ENCODE results near the gene PEPD.

The PEPD gene

DNA sequence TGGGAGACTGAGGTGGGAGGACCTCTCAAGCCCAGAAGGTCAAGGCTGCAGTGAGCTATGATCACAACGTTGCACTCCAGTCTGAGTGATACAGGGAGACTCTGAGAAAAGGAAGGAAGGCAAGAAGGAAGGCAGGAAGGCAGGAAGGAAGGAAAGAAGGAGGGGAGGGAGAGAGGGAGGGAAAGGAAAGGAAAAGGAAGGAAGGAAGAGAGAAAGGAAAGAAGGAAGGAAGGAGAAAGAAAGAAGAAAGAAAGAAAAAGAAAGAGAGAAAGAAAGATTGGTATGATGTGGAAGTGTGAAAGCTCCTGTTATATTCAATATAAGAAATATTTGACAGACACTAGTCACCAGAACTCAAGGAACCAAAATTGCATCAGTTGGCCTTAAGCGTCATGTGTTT is 180.6 kb downstream of the PEPD start:
- Histone ChIP-seq H3K9me3 (ENCODE audit: insufficient read depth, low read depth, low read length) (no peaks in the 10 kb centered on the region), H4K20me1 (ENCODE audit: insufficient read depth, low read length, poor library complexity, severe bottlenecking) (no peaks in the 10 kb centered on the region), H2AFZ (ENCODE audit: low read length) (no peak overlapping the region), H3K9me2 (replicated peaks; ENCODE audit: low read depth, low read length) (no peaks in the 10 kb centered on the region), H3K4me1 (ENCODE audit: insufficient read depth, low read length, poor library complexity, severe bottlenecking) (no peaks in the 10 kb centered on the region), H3K9ac (ENCODE audit: low read depth, low read length, poor library complexity, severe bottlenecking) (no peak overlapping the region), H3F3A (ENCODE audit: low read depth) (no peaks in the 10 kb centered on the region), H3K4me3 (ENCODE audit: low read length, poor library complexity, severe bottlenecking) (no peak overlapping the region), H3K4me2 (ENCODE audit: low read depth, low read length, poor library complexity, severe bottlenecking) (no peak overlapping the region), H3K79me2 (ENCODE audit: insufficient read depth, low read length) (no peaks in the 10 kb centered on the region), H3K27me3 (ENCODE audit: insufficient read depth, low read length, poor library complexity, severe bottlenecking) (no peaks in the 10 kb centered on the region), H3K36me3 (ENCODE audit: insufficient read depth, low read length) (no peaks in the 10 kb centered on the region)
- TF ChIP-seq EZH2phosphoT487 (IDR thresholded peaks at IDR 0.05; ENCODE audit: borderline replicate concordance) = no peak
- TF ChIP-seq, protein P1, sequence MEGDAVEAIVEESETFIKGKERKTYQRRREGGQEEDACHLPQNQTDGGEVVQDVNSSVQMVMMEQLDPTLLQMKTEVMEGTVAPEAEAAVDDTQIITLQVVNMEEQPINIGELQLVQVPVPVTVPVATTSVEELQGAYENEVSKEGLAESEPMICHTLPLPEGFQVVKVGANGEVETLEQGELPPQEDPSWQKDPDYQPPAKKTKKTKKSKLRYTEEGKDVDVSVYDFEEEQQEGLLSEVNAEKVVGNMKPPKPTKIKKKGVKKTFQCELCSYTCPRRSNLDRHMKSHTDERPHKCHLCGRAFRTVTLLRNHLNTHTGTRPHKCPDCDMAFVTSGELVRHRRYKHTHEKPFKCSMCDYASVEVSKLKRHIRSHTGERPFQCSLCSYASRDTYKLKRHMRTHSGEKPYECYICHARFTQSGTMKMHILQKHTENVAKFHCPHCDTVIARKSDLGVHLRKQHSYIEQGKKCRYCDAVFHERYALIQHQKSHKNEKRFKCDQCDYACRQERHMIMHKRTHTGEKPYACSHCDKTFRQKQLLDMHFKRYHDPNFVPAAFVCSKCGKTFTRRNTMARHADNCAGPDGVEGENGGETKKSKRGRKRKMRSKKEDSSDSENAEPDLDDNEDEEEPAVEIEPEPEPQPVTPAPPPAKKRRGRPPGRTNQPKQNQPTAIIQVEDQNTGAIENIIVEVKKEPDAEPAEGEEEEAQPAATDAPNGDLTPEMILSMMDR (conservative IDR thresholded peaks at IDR 0.05; ENCODE audit: low read length) = no peak

DNA sequence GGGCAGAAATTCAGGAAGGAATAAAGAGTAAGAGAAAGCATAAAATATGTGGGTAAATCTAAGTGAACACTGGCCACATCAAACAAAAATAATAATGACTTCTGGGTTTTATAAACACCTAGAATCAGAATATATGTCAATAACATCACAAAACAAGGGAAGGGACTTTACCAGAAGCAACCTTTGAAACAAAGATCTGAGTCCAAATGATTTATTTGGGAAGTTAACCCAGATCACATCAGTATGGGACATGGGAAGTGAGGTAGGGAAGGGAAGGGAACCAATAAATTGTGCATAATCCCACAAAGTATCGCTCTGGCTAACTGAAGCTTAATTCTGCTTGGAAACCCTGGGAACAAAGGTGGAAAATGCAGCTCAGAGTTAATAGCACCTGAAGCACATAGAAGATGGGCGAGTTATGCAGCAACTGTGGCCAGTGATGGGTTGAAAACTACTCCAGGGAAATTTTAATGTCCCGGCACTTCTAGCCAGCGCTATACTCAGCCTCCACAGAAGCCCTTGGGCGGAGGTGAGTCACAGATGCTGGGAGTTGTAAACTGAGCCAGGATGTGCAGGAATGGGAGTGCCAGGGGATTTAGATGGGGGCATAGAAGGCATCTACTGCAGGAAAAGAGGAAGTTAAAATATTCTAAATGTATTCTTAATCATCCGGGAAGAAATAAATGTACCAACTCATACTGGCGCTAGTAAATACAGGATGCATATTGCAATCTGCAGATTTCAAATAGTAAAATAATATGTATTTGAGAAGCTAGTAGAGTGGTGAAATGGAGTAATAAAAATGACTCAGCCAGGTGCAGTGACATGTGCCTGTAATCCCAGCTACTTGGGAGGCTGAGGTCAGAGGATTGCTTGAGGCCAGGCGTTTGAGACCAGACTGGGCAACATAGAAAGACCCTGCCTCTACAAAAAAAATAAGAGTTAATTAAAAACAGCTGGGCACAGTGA is 182.3 kb downstream of the PEPD start:
- no peak for TF ChIP-seq EZH2phosphoT487 (IDR thresholded peaks at IDR 0.05; ENCODE audit: borderline replicate concordance)
- TF ChIP-seq, protein P1 (conservative IDR thresholded peaks at IDR 0.05; ENCODE audit: low read length) = no peak
- Histone ChIP-seq H3F3A (ENCODE audit: low read depth) (no peaks in the 10 kb centered on the region), H2AFZ (ENCODE audit: low read length) (no peak overlapping the region), H3K4me3 (ENCODE audit: low read length, poor library complexity, severe bottlenecking) (no peak overlapping the region), H3K79me2 (ENCODE audit: insufficient read depth, low read length) (no peaks in the 10 kb centered on the region), H3K27me3 (ENCODE audit: insufficient read depth, low read length, poor library complexity, severe bottlenecking) (no peaks in the 10 kb centered on the region), H3K9me3 (ENCODE audit: insufficient read depth, low read depth, low read length) (no peaks in the 10 kb centered on the region), H3K4me2 (ENCODE audit: low read depth, low read length, poor library complexity, severe bottlenecking) (no peak overlapping the region), H3K4me1 (ENCODE audit: insufficient read depth, low read length, poor library complexity, severe bottlenecking) (no peaks in the 10 kb centered on the region), H3K36me3 (ENCODE audit: insufficient read depth, low read length) (no peaks in the 10 kb centered on the region), H3K9me2 (replicated peaks; ENCODE audit: low read depth, low read length) (no peaks in the 10 kb centered on the region), H3K9ac (ENCODE audit: low read depth, low read length, poor library complexity, severe bottlenecking) (no peak overlapping the region), H4K20me1 (ENCODE audit: insufficient read depth, low read length, poor library complexity, severe bottlenecking) (no peaks in the 10 kb centered on the region)
